ENCODE measurements around the gene NRIP2.

The NRIP2 gene

DNA sequence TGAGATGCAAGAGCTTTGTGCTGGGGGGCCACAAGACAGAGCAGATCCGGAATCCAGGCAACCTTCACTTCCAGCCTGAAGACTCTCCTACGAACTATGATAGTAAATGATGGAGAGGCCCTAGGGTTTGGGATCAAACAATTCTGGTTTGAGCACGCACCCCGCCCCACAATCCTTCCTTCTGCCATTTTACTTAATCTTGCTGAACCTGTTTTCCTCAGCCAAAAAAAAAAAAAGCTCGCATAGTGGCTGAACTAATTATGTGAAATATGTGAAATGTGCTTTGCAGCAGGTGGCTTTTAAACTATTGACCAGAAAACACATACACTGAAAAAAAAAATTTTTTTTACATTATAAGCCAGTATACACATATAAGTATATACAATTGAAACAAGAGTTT lies 23.0 kb downstream of the NRIP2 start:
- peak overlapping the region; percentile 38 to 74; a peak in 3 of 4 replicates for H3K4me3 ChIP-seq (ENCODE audit: low read depth in 1 of 2, low read length in 2 of 2)
- DNase-seq (no peak), ATAC-seq (ENCODE audit: insufficient read depth, low read depth) (no peak)
- peak overlapping the region; percentile 70 for H3K9ac ChIP-seq (ENCODE audit: low read depth, low read length)
- TF ChIP-seq, protein P1, sequence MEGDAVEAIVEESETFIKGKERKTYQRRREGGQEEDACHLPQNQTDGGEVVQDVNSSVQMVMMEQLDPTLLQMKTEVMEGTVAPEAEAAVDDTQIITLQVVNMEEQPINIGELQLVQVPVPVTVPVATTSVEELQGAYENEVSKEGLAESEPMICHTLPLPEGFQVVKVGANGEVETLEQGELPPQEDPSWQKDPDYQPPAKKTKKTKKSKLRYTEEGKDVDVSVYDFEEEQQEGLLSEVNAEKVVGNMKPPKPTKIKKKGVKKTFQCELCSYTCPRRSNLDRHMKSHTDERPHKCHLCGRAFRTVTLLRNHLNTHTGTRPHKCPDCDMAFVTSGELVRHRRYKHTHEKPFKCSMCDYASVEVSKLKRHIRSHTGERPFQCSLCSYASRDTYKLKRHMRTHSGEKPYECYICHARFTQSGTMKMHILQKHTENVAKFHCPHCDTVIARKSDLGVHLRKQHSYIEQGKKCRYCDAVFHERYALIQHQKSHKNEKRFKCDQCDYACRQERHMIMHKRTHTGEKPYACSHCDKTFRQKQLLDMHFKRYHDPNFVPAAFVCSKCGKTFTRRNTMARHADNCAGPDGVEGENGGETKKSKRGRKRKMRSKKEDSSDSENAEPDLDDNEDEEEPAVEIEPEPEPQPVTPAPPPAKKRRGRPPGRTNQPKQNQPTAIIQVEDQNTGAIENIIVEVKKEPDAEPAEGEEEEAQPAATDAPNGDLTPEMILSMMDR (IDR thresholded peaks at IDR 0.05; ENCODE audit: borderline replicate concordance, extremely low read depth, low read length, poor library complexity, severe bottlenecking) = no peak
- no peak for TF ChIP-seq EZH2 (IDR thresholded peaks at IDR 0.05; ENCODE audit: borderline replicate concordance, low read depth, low read length, severe bottlenecking)
- H3K4me1 ChIP-seq (ENCODE audit: insufficient read depth, low read length) = peaks cover 22% of the 10 kb centered on the region
- peaks cover 5% of the 10 kb centered on the region; the same call in 1 of the 2 replicates for H3K36me3 ChIP-seq (ENCODE audit: insufficient read depth, low read length)
- no peaks in the 10 kb centered on the region for H3K27me3 ChIP-seq (ENCODE audit: insufficient read depth, low read length, poor library complexity)
- peak overlapping the region; percentile 96 for H2AFZ ChIP-seq (ENCODE audit: low read depth, low read length)
- peaks cover 34% of the 10 kb centered on the region for H3K79me2 ChIP-seq (ENCODE audit: insufficient read depth, low read length)
- no peaks in the 10 kb centered on the region for H3K9me3 ChIP-seq (ENCODE audit: insufficient read depth, low read length, severe bottlenecking)
- H3K4me2 ChIP-seq (ENCODE audit: insufficient read depth, low read length) = peak overlapping the region; percentile 74
- H4K20me1 ChIP-seq (ENCODE audit: insufficient read depth, low read length) = no peaks in the 10 kb centered on the region; the same call in 1 of the 2 replicates
- peak overlapping the region; percentile 84 for H3K27ac ChIP-seq (ENCODE audit: low read length)

- H3K27ac ChIP-seq (ENCODE audit: low read length) = no peak overlapping the region
- H3K4me3 ChIP-seq (ENCODE audit: low read depth in 1 of 2, low read length in 2 of 2) = no peak overlapping the region
- no peak overlapping the region for H2AFZ ChIP-seq (ENCODE audit: low read depth, low read length)
- DNase-seq (no peak), ATAC-seq (ENCODE audit: insufficient read depth, low read depth) (no peak)
- no peaks in the 10 kb centered on the region for H3K9me3 ChIP-seq (ENCODE audit: insufficient read depth, low read length, severe bottlenecking)
- TF ChIP-seq EZH2 (IDR thresholded peaks at IDR 0.05; ENCODE audit: borderline replicate concordance, low read depth, low read length, severe bottlenecking) = no peak
- TF ChIP-seq, protein P1 (IDR thresholded peaks at IDR 0.05; ENCODE audit: borderline replicate concordance, extremely low read depth, low read length, poor library complexity, severe bottlenecking) = no peak
- no peaks in the 10 kb centered on the region for H3K27me3 ChIP-seq (ENCODE audit: insufficient read depth, low read length, poor library complexity)
- no peak overlapping the region for H3K9ac ChIP-seq (ENCODE audit: low read depth, low read length)
- no peak overlapping the region for H3K4me2 ChIP-seq (ENCODE audit: insufficient read depth, low read length)
- peaks cover 2% of the 10 kb centered on the region for H3K79me2 ChIP-seq (ENCODE audit: insufficient read depth, low read length)
- H3K36me3 ChIP-seq (ENCODE audit: insufficient read depth, low read length) = peaks cover 40% of the 10 kb centered on the region
- H4K20me1 ChIP-seq (ENCODE audit: insufficient read depth, low read length) = peaks cover 7% of the 10 kb centered on the region; the same call in 1 of the 2 replicates
- H3K4me1 ChIP-seq (ENCODE audit: insufficient read depth, low read length) = peaks cover 3% of the 10 kb centered on the region
These were observed 28.1 kb downstream of the NRIP2 start for GRCh38 chr12:2806700-2807099.

GRCh38 chr12:2805143-2805520 lies 29.7 kb downstream of the NRIP2 start:
- no peaks in the 10 kb centered on the region for H3K4me1 ChIP-seq (ENCODE audit: insufficient read depth, low read length)
- no peak for ATAC-seq (ENCODE audit: insufficient read depth, low read depth)
- no peak overlapping the region for H3K27ac ChIP-seq (ENCODE audit: low read length)
- peaks cover 56% of the 10 kb centered on the region for H3K36me3 ChIP-seq (ENCODE audit: insufficient read depth, low read length)
- 0 out of 2 replicates have a peak, but pooled peaks cover 3% of the 10 kb centered on the region for H3K79me2 ChIP-seq (ENCODE audit: insufficient read depth, low read length)
- no peak overlapping the region for H3K4me3 ChIP-seq (ENCODE audit: low read depth in 1 of 2, low read length in 2 of 2)
- no peak overlapping the region for H3K9ac ChIP-seq (ENCODE audit: low read depth, low read length)
- no peaks in the 10 kb centered on the region for H3K27me3 ChIP-seq (ENCODE audit: insufficient read depth, low read length, poor library complexity)
- H3K4me2 ChIP-seq (ENCODE audit: insufficient read depth, low read length) = no peak overlapping the region
- no peak for DNase-seq
- peaks cover 13% of the 10 kb centered on the region; the same call in 1 of the 2 replicates for H4K20me1 ChIP-seq (ENCODE audit: insufficient read depth, low read length)
- TF ChIP-seq, protein P1 (IDR thresholded peaks at IDR 0.05; ENCODE audit: borderline replicate concordance, extremely low read depth, low read length, poor library complexity, severe bottlenecking) = no peak
- no peak for TF ChIP-seq EZH2 (IDR thresholded peaks at IDR 0.05; ENCODE audit: borderline replicate concordance, low read depth, low read length, severe bottlenecking)
- H3K9me3 ChIP-seq (ENCODE audit: insufficient read depth, low read length, severe bottlenecking) = no peaks in the 10 kb centered on the region
- H2AFZ ChIP-seq (ENCODE audit: low read depth, low read length) = no peak overlapping the region

Data from DND-41 (cell line).